ENCODE results near the gene MRPL36.

The MRPL36 gene

DNA sequence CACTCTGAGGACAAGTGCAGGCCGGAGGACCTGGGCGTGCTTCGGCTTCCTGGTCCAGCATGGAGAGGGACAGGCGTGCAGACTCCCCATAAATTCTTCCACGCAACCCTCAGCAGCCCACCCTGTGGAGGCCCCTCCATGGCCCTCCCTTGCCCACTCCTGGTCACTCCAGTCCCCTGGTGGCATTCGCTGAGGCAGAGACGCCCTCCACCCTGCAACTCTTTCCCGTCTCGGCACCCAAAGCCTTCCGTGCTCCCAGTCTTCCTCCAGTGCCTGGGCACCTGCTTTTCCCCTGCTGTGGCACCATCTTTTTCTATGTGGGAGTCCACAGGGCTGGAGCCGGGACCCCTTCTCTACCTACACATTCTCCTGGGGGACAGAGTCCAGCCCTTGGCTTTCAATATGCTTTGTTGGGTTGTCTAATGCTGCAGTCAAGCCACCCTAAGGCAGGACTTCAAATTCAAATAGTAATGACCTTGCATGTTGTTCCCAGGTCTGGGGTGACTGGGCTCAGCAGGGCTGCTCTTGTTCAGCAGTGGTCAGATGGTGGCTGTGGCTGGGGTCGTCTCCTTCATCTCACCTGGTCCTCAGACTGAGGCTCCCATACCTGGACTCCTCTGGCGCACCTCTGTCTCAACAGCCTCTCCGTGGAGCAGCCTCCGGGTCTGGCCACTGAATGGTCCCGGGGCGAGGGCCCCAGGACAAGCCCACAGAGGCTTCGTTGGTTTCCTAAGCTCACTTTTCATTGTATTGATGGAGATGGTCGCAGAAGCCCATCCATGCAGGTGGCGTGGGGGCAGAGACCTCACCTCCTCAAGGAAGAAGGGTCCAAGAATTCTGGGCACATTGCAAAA lies 15.2 kb downstream of the MRPL36 start:
- no peak for TF ChIP-seq ZFX (IDR thresholded peaks at IDR 0.05)
- TF ChIP-seq, protein P1, sequence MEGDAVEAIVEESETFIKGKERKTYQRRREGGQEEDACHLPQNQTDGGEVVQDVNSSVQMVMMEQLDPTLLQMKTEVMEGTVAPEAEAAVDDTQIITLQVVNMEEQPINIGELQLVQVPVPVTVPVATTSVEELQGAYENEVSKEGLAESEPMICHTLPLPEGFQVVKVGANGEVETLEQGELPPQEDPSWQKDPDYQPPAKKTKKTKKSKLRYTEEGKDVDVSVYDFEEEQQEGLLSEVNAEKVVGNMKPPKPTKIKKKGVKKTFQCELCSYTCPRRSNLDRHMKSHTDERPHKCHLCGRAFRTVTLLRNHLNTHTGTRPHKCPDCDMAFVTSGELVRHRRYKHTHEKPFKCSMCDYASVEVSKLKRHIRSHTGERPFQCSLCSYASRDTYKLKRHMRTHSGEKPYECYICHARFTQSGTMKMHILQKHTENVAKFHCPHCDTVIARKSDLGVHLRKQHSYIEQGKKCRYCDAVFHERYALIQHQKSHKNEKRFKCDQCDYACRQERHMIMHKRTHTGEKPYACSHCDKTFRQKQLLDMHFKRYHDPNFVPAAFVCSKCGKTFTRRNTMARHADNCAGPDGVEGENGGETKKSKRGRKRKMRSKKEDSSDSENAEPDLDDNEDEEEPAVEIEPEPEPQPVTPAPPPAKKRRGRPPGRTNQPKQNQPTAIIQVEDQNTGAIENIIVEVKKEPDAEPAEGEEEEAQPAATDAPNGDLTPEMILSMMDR (conservative IDR thresholded peaks at IDR 0.05): no peak
- H3K27ac ChIP-seq: no peak overlapping the region

DNA sequence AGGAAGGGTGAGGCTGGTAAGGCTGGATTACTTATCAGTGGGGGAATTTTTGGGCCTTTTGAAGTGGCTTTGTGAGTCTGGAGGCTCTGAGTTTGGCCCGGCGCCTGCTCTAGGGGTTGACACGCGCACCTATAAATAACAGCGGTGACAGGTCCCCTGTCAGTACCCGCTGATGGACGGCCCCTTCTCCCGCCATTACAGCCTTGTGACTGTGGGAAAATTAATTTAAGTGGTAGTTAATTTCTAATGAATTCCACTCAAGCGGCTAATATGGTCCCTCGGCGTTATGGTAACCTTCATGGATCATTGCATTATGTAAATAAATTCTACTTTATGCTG lies 16.5 kb downstream of the MRPL36 start:
- TF ChIP-seq ZFX (IDR thresholded peaks at IDR 0.05): no peak
- TF ChIP-seq, protein P1 (conservative IDR thresholded peaks at IDR 0.05): no peak
- no peak overlapping the region for H3K27ac ChIP-seq

DNA sequence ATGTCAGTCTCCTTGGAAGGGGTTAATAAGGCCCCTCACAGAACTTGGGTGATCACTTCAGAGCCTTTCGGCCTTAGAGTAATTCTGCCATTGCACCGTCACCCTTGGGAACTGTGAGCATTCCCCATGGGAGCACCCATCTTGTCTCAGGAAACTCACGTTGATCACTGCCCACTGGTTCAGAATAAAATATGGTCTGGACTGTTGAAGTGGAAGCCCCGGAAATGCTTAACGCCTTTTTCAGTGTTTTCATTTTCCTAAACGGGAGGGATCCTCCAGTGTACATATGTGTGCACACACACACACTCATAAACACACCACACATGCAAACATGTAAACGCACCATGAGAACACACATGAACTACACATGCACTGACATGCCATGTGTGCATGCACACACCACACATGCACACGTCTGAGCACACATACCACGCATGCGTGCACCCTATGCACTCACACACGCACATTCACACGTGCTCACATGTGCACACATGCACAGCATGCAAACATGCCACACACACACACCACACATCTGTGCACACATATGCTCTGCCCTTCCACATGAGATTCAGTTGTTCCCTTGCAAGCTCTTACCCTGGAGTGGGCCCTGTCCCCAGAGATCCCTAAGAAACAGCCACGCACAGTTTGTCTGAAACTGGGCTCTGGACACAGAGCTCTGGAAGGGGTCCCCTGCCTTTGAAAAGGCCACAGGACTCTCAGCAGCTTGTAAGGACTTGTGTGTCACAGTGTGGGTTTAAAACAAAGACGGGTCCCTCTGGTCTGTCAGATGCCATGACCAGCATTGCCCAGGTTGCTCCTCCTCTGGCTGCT lies 17.0 kb downstream of the MRPL36 start:
- no peak overlapping the region for H3K27ac ChIP-seq
- TF ChIP-seq, protein P1 (conservative IDR thresholded peaks at IDR 0.05): no peak
- no peak for TF ChIP-seq ZFX (IDR thresholded peaks at IDR 0.05)

GRCh38 chr5:1781726-1782384 lies 17.8 kb downstream of the MRPL36 start:
- no peak overlapping the region for H3K27ac ChIP-seq
- TF ChIP-seq ZFX (IDR thresholded peaks at IDR 0.05): no peak
- TF ChIP-seq, protein P1 (conservative IDR thresholded peaks at IDR 0.05): no peak

DNA sequence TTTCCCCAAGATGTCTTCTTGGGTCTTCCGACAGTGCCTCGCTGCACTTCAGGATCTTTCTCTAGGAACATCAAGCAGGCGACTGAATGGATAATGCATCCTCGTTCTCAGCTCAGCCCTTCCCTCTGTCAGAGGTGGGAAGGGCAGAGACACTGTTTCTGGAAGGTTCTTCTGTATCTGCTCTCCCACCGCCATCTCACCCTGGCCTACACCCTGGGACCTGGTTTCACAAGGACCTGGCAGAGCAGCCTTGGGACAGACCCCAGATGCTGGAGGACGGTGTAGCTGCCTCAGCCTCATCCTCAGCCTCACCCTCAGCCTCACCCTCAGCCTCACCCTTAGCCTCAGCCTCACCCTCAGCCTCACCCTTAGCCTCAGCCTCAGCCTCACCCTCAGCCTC lies 18.5 kb downstream of the MRPL36 start:
- H3K27ac ChIP-seq: no peak overlapping the region
- TF ChIP-seq, protein P1 (conservative IDR thresholded peaks at IDR 0.05): no peak
- TF ChIP-seq ZFX (IDR thresholded peaks at IDR 0.05): no peak

- TF ChIP-seq ZFX (IDR thresholded peaks at IDR 0.05): no peak
- TF ChIP-seq, protein P1 (conservative IDR thresholded peaks at IDR 0.05): no peak
- H3K27ac ChIP-seq: no peak overlapping the region
Observed at GRCh38 chr5:1780614-1780930, 19.1 kb downstream of the MRPL36 start.

All from C4-2B (cell line).